SK-N-SH (cell line): ENCODE data around the gene XIRP2. TPM values are rescaled to one million over a fixed set of nuclear protein-coding genes. Genes with fewer than 3 reads are reported as not detected.

Source experiments
- CTCF ChIA-PET: fragments of 300-600, 350-600 bp; formaldehyde crosslinking; extraction: SDS; loops from one replicate; lab custom pipeline; 2021; lab: Yijun Ruan, JAX
- POLR2A ChIA-PET: fragments of 350-600 bp; sonication (Branson Sonifier 250); formaldehyde crosslinking; extraction: SDS; loops from one replicate; lab custom pipeline; 2020; ENCODE audit warnings: antibody characterized with exemption, inconsistent platforms; lab: Yijun Ruan, JAX
- DNase-seq: peaks from one replicate; pipeline ENCODE4 v3.0.0; 2012
- H2AFZ ChIP-seq: fragments of 200-600 bp; sonication (generic); 2 replicates; pipeline ENCODE4 v1.8.1; 2016; ENCODE audit warnings: antibody characterized with exemption, mild to moderate bottlenecking, low read depth
- H3F3A ChIP-seq: fragments of 200-600 bp; sonication (generic); replicated peaks from 2 replicates; pipeline ENCODE3; 2016; ENCODE audit warnings: antibody characterized with exemption, mild to moderate bottlenecking; ENCODE audit not compliant: insufficient read depth
- H3K27ac ChIP-seq, 2 experiments: fragments of 200-500 bp in 1 of 2; fragments of 200-600 bp in 1 of 2; sonication (Bioruptor generic) in 1 of 2; sonication (generic), shearing (Covaris generic) in 1 of 2; 2 replicates each; pipeline versions ENCODE4 v1.5.1 to v1.6.1; 2014 to 2016; ENCODE audit warnings: low read depth in 2 of 2, inconsistent platforms in 1 of 2, low read length in 1 of 2, mild to moderate bottlenecking in 1 of 2, mixed read lengths in 1 of 2
- H3K27me3 ChIP-seq: fragments of 200-600 bp; sonication (generic), shearing (Covaris generic); 2 replicates; pipeline ENCODE4 v1.6.1; 2016; ENCODE audit warnings: mixed run types; ENCODE audit not compliant: insufficient read depth
- H3K36me3 ChIP-seq, 2 experiments: fragments of 200-500 bp in 1 of 2; fragments of 200-600 bp in 1 of 2; sonication (Bioruptor generic) in 1 of 2; sonication (generic) in 1 of 2; replicated peaks in 1 of 2; 2 replicates each; pipeline versions ENCODE3 to v1.5.1; 2014 to 2016; ENCODE audit warnings: low read length in 1 of 2, mild to moderate bottlenecking in 1 of 2; ENCODE audit not compliant: insufficient read depth in 2 of 2, control insufficient read depth in 1 of 2
- H3K4me1 ChIP-seq, 2 experiments: fragments of 200-500 bp in 1 of 2; fragments of 200-600 bp in 1 of 2; sonication (Bioruptor generic) in 1 of 2; sonication (generic), shearing (Covaris generic) in 1 of 2; 2 replicates each; pipeline versions ENCODE4 v1.5.1 to v1.6.1; 2014 to 2016; ENCODE audit warnings: low read depth in 1 of 2, low read length in 1 of 2, mixed run types in 1 of 2; ENCODE audit not compliant: insufficient read depth in 2 of 2, control insufficient read depth in 1 of 2
- H3K4me2 ChIP-seq: fragments of 200-600 bp; sonication (generic), shearing (Covaris generic); 2 replicates; pipeline ENCODE4 v1.6.1; 2017; ENCODE audit warnings: mixed run types
- H3K4me3 ChIP-seq, 2 experiments: fragments of 200-500 bp in 1 of 2; fragments of 200-600 bp in 1 of 2; sonication (Bioruptor generic) in 1 of 2; sonication (generic), shearing (Covaris generic) in 1 of 2; 2 replicates each; pipeline versions ENCODE4 v1.5.1 to v1.8.1; 2014 to 2016; ENCODE audit warnings: low read depth in 2 of 2, inconsistent platforms in 1 of 2, low read length in 1 of 2, mild to moderate bottlenecking in 1 of 2, mixed read lengths in 1 of 2, moderate library complexity in 1 of 2
- H3K79me2 ChIP-seq: fragments of 200-600 bp; sonication (generic); 2 replicates; pipeline ENCODE4 v1.8.1; 2017; ENCODE audit warnings: mild to moderate bottlenecking; ENCODE audit not compliant: insufficient read depth
- H3K9ac ChIP-seq: fragments of 200-600 bp; sonication (generic); 2 replicates; pipeline ENCODE4 v1.6.1; 2017; ENCODE audit warnings: mixed run types
- H3K9me2 ChIP-seq: fragments of 200-600 bp; sonication (generic); 2 replicates; pipeline ENCODE4 v1.6.1; 2017; ENCODE audit warnings: mixed run types
- H3K9me3 ChIP-seq: fragments of 200-600 bp; sonication (generic); 2 replicates; pipeline ENCODE4 v1.6.1; 2017; ENCODE audit warnings: mixed run types, mild to moderate bottlenecking, moderate library complexity
- H4K20me1 ChIP-seq: fragments of 200-600 bp; sonication (generic); 2 replicates; pipeline ENCODE4 v1.6.1; 2017; ENCODE audit warnings: mild to moderate bottlenecking, mixed run types; ENCODE audit not compliant: insufficient read depth
- CHD2 ChIP-seq: fragments of 150-350 bp; IDR thresholded peaks from 2 replicates; pipeline ENCODE4 v1.6.1; 2018; ENCODE audit warnings: low read length; ENCODE audit not compliant: partially characterized antibody
- ELF1 ChIP-seq: IDR thresholded peaks from 2 replicates; pipeline ENCODE4 v1.4.0; 2012
- EP300 ChIP-seq, 2 experiments: IDR thresholded peaks; 2 replicates each; pipeline versions ENCODE4 v1.4.0 to v1.6.1; 2012; ENCODE audit warnings: borderline replicate concordance in 1 of 2, low read depth in 1 of 2, low read length in 1 of 2
- FOSL2 ChIP-seq: IDR thresholded peaks from 2 replicates; pipeline ENCODE4 v1.4.0; 2012; ENCODE audit warnings: low read depth, mild to moderate bottlenecking, moderate library complexity, borderline replicate concordance
- GABPA ChIP-seq: IDR thresholded peaks from 2 replicates; pipeline ENCODE4 v1.4.0; 2012; ENCODE audit warnings: low read depth, mild to moderate bottlenecking
- GATA2 ChIP-seq: sonication (generic); formaldehyde crosslinking; IDR thresholded peaks from 2 replicates; pipeline ENCODE4 v1.5.0; 2020; ENCODE audit warnings: mild to moderate bottlenecking, missing genetic modification reagents
- JUND ChIP-seq: IDR thresholded peaks from 2 replicates; pipeline ENCODE4 v1.4.0; 2012
- MAX ChIP-seq: IDR thresholded peaks from 2 replicates; pipeline ENCODE4 v1.4.0; 2012; ENCODE audit warnings: low read depth
- MEF2A ChIP-seq: IDR thresholded peaks from 2 replicates; pipeline ENCODE4 v1.4.0; 2012; ENCODE audit warnings: low read depth, borderline replicate concordance
- NFIC ChIP-seq: IDR thresholded peaks from 2 replicates; pipeline ENCODE4 v1.4.0; 2012; ENCODE audit warnings: borderline replicate concordance
- POLR2AphosphoS5 ChIP-seq: IDR thresholded peaks from 2 replicates; pipeline ENCODE4 v1.6.1; 2012; ENCODE audit warnings: low read depth, low read length
- RFX5 ChIP-seq: IDR thresholded peaks from 2 replicates; pipeline ENCODE4 v1.6.1; 2012; ENCODE audit warnings: mild to moderate bottlenecking, improper control_type of control experiment, low read length
- RXRA ChIP-seq: IDR thresholded peaks from 2 replicates; pipeline ENCODE4 v1.4.0; 2012; ENCODE audit warnings: low read depth, mild to moderate bottlenecking, borderline replicate concordance
- SIN3A ChIP-seq: IDR thresholded peaks from 2 replicates; pipeline ENCODE4 v1.6.1; 2012; ENCODE audit warnings: low read depth, mild to moderate bottlenecking, low read length, moderate library complexity, borderline replicate concordance
- SMC3 ChIP-seq: IDR thresholded peaks from 2 replicates; pipeline ENCODE4 v1.6.1; 2012; ENCODE audit warnings: low read depth, low read length, improper control_type of control experiment
- TCF12 ChIP-seq: IDR thresholded peaks from 2 replicates; pipeline ENCODE4 v1.4.0; 2012
- YY1 ChIP-seq: IDR thresholded peaks from 2 replicates; pipeline ENCODE4 v1.4.0; 2012; ENCODE audit warnings: low read depth, mild to moderate bottlenecking
- WGBS: methylation state at CpG from one replicate; pipeline ENCODE4 v1.1.6; 2017; ENCODE audit warnings: low lambda C conversion rate; 5-methylcytosine and 5-hydroxymethylcytosine counted together
- polyA plus RNA-seq, 3 experiments: library from polyadenylated mRNA; depleted of rRNA; stranded (reverse); fragments of >200 nt; gene quantifications; 2 replicates each; pipeline ENCODE4 v1.2.3, GENCODE V29; 2012
- TF ChIP-seq, protein P1 (sequence below): IDR thresholded peaks from 2 replicates; pipeline ENCODE4; 2012
- TF ChIP-seq, protein P2 (sequence below): IDR thresholded peaks from 2 replicates; pipeline ENCODE4 v1.6.1; 2012; ENCODE audit warnings: mild to moderate bottlenecking, low read depth, low read length, moderate library complexity
- TF ChIP-seq, protein P3 (sequence below): IDR thresholded peaks from 2 replicates; pipeline ENCODE4 v1.4.0; 2012; ENCODE audit warnings: low read depth, borderline replicate concordance
- TF ChIP-seq, protein P4 (sequence below): fragments of 200-600 bp; sonication (generic); IDR thresholded peaks from 2 replicates; pipeline ENCODE4 v1.6.1; 2017; ENCODE audit warnings: antibody characterized with exemption, mild to moderate bottlenecking, moderate library complexity

The XIRP2 gene
- polyA plus RNA-seq, 1 of the 3 experiments (the other 2 are of a cell fraction), result 0.02 TPM

GRCh38 chr2:167181134-167181533 lies 292.9 kb downstream of the XIRP2 start:
- 14% methylated on average over 3 of the region's 3 CpGs for WGBS
- ChIA-PET POLR2A (no interaction called here), CTCF (no interaction called here)
- Histone ChIP-seq H4K20me1 (no peaks in the 10 kb centered on the region), H3F3A (no peaks in the 10 kb centered on the region), H3K79me2 (no peaks in the 10 kb centered on the region), H3K27me3 (no peaks in the 10 kb centered on the region), H3K9ac (no peak overlapping the region), H3K4me3 (no peak overlapping the region), H3K9me2 (no peaks in the 10 kb centered on the region), H3K27ac (peak overlapping the region in 1 of 2 experiments; percentile 10; a peak in 1 of 4 replicates), H3K9me3 (no peaks in the 10 kb centered on the region), H3K4me1 (no peaks in the 10 kb centered on the region; a peak in 1 of 4 replicates), H3K36me3 (no peaks in the 10 kb centered on the region), H2AFZ (no peak overlapping the region), H3K4me2 (no peak overlapping the region)
- no peak for DNase-seq
- peak in 1 of 2 experiments; percentile 63; a peak in 2 of 4 replicates for TF ChIP-seq EP300 (IDR thresholded peaks at IDR 0.05; ENCODE audit: borderline replicate concordance in 1 of 2, low read depth in 1 of 2, low read length in 1 of 2)
- TF ChIP-seq NFIC, result peak; percentile 70
- TF ChIP-seq, protein P1, sequence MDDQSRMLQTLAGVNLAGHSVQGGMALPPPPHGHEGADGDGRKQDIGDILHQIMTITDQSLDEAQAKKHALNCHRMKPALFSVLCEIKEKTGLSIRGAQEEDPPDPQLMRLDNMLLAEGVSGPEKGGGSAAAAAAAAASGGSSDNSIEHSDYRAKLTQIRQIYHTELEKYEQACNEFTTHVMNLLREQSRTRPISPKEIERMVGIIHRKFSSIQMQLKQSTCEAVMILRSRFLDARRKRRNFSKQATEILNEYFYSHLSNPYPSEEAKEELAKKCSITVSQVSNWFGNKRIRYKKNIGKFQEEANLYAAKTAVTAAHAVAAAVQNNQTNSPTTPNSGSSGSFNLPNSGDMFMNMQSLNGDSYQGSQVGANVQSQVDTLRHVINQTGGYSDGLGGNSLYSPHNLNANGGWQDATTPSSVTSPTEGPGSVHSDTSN, result peak; percentile 47
- TF ChIP-seq TCF12, result peak; percentile 59; the same call in 1 of the 2 replicates
- peak; percentile 87 for TF ChIP-seq FOSL2
- peak; percentile 73 for TF ChIP-seq JUND
- no peak for TF ChIP-seq YY1
- no peak for TF ChIP-seq MEF2A

GRCh38 chr2:167181688-167182087 lies 293.4 kb downstream of the XIRP2 start:
- no peak for DNase-seq
- Histone ChIP-seq H3F3A (no peaks in the 10 kb centered on the region), H3K9ac (no peak overlapping the region), H3K4me2 (no peak overlapping the region), H3K9me3 (no peaks in the 10 kb centered on the region), H4K20me1 (no peaks in the 10 kb centered on the region), H3K4me3 (no peak overlapping the region), H3K27ac (peak overlapping the region in 1 of 2 experiments; percentile 10; a peak in 1 of 4 replicates), H3K9me2 (no peaks in the 10 kb centered on the region), H2AFZ (no peak overlapping the region), H3K79me2 (no peaks in the 10 kb centered on the region), H3K4me1 (no peaks in the 10 kb centered on the region; a peak in 1 of 4 replicates), H3K36me3 (no peaks in the 10 kb centered on the region), H3K27me3 (no peaks in the 10 kb centered on the region)
- POLR2A ChIA-PET, result no interaction called here
- CTCF ChIA-PET, result no interaction called here
- whole genome bisulfite sequencing, result 79% methylated on average over 4 of the region's 4 CpGs
- no peak for TF ChIP-seq RXRA
- TF ChIP-seq GATA2 (CRISPR knock-in tag), result no peak
- TF ChIP-seq MEF2A, result no peak
- TF ChIP-seq CHD2, result no peak
- no peak for TF ChIP-seq SMC3
- TF ChIP-seq POLR2AphosphoS5, result no peak
- TF ChIP-seq, protein P2, sequence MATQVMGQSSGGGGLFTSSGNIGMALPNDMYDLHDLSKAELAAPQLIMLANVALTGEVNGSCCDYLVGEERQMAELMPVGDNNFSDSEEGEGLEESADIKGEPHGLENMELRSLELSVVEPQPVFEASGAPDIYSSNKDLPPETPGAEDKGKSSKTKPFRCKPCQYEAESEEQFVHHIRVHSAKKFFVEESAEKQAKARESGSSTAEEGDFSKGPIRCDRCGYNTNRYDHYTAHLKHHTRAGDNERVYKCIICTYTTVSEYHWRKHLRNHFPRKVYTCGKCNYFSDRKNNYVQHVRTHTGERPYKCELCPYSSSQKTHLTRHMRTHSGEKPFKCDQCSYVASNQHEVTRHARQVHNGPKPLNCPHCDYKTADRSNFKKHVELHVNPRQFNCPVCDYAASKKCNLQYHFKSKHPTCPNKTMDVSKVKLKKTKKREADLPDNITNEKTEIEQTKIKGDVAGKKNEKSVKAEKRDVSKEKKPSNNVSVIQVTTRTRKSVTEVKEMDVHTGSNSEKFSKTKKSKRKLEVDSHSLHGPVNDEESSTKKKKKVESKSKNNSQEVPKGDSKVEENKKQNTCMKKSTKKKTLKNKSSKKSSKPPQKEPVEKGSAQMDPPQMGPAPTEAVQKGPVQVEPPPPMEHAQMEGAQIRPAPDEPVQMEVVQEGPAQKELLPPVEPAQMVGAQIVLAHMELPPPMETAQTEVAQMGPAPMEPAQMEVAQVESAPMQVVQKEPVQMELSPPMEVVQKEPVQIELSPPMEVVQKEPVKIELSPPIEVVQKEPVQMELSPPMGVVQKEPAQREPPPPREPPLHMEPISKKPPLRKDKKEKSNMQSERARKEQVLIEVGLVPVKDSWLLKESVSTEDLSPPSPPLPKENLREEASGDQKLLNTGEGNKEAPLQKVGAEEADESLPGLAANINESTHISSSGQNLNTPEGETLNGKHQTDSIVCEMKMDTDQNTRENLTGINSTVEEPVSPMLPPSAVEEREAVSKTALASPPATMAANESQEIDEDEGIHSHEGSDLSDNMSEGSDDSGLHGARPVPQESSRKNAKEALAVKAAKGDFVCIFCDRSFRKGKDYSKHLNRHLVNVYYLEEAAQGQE, result no peak
- no peak for TF ChIP-seq GABPA
- no peak for TF ChIP-seq SIN3A
- no peak for TF ChIP-seq RFX5
- no peak for TF ChIP-seq ELF1
- TF ChIP-seq, protein P3, sequence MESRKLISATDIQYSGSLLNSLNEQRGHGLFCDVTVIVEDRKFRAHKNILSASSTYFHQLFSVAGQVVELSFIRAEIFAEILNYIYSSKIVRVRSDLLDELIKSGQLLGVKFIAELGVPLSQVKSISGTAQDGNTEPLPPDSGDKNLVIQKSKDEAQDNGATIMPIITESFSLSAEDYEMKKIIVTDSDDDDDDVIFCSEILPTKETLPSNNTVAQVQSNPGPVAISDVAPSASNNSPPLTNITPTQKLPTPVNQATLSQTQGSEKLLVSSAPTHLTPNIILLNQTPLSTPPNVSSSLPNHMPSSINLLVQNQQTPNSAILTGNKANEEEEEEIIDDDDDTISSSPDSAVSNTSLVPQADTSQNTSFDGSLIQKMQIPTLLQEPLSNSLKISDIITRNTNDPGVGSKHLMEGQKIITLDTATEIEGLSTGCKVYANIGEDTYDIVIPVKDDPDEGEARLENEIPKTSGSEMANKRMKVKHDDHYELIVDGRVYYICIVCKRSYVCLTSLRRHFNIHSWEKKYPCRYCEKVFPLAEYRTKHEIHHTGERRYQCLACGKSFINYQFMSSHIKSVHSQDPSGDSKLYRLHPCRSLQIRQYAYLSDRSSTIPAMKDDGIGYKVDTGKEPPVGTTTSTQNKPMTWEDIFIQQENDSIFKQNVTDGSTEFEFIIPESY, result no peak
- TF ChIP-seq FOSL2, result no peak
- TF ChIP-seq MAX, result no peak
- TF ChIP-seq, protein P4, sequence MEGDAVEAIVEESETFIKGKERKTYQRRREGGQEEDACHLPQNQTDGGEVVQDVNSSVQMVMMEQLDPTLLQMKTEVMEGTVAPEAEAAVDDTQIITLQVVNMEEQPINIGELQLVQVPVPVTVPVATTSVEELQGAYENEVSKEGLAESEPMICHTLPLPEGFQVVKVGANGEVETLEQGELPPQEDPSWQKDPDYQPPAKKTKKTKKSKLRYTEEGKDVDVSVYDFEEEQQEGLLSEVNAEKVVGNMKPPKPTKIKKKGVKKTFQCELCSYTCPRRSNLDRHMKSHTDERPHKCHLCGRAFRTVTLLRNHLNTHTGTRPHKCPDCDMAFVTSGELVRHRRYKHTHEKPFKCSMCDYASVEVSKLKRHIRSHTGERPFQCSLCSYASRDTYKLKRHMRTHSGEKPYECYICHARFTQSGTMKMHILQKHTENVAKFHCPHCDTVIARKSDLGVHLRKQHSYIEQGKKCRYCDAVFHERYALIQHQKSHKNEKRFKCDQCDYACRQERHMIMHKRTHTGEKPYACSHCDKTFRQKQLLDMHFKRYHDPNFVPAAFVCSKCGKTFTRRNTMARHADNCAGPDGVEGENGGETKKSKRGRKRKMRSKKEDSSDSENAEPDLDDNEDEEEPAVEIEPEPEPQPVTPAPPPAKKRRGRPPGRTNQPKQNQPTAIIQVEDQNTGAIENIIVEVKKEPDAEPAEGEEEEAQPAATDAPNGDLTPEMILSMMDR, result no peak
